Measurements from ENCODE around the gene SUMO1. TPM values are rescaled to one million over a fixed set of nuclear protein-coding genes. Genes with fewer than 3 reads are reported as not detected.

SUMO1 gene
- total and polyA plus RNA-seq, 9 of the 15 experiments (the other 6 are each of a cell fraction or from before 2014, with no cell fraction given), result 63.7 to 292 (median 92.0) TPM

DNA sequence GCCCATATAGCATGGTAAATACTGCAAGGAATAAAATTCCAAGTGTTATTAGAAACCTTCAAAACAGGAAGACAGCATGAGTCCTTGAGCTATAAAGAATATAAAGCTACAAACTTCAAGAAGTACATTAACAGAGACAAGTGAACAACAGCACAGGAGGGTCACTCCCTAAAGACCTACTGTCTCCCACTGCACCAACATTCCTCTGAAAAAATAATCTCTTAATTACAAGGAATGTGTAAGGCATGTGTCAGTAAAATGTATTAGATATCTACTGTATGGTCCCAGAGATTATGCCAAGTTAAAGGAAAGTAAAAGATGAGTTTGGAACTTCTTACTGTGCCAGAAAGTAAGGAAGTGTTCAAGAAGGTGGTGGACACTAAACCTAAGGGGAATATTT, 29.9 kb downstream of the SUMO1 start:
- Histone ChIP-seq H3K27me3 (ENCODE audit: control insufficient read depth in 2 of 2, insufficient read depth in 2 of 2, low read length in 2 of 2) (no peaks in the 10 kb centered on the region), H3K79me2 (ENCODE audit: control insufficient read depth, insufficient read depth, low read length) (no peaks in the 10 kb centered on the region), H3K9me3 (replicated peaks; ENCODE audit: control insufficient read depth, insufficient read depth, low read depth, low read length) (no peaks in the 10 kb centered on the region), H3K4me2 (ENCODE audit: insufficient read depth, low read length) (no peak overlapping the region), H3K4me1 (replicated peaks in 1 of 2; ENCODE audit: control insufficient read depth in 2 of 2, insufficient read depth in 2 of 2, low read length in 2 of 2) (no peaks in the 10 kb centered on the region), H3K9me1 (ENCODE audit: control insufficient read depth, insufficient read depth, low read length) (no peaks in the 10 kb centered on the region), H3K4me3 (no peak overlapping the region), H3K27ac (ENCODE audit: extremely low read depth, low read depth, low read length) (no peak overlapping the region), H2AFZ (ENCODE audit: low read depth, low read length) (no peak overlapping the region), H3K9ac (ENCODE audit: insufficient read depth in 1 of 2, low read depth in 2 of 2, low read length in 2 of 2) (no peak overlapping the region), H4K20me1 (replicated peaks; ENCODE audit: control insufficient read depth, insufficient read depth, low read length) (no peaks in the 10 kb centered on the region), H3K36me3 (ENCODE audit: control insufficient read depth, insufficient read depth, low read length) (peaks cover 21% of the 10 kb centered on the region; the same call in 2 of the 3 replicates)
- no TSS peak for BruUV-seq (replicated peaks)
- POLR2A ChIA-PET, result interaction anchor here (0.7 to 1.0 kb wide), 3 partner anchors 14 to 233 kb away, joined by 3 to 4 read pairs (median 3); no protein-coding TSS in a partner anchor
- CTCF ChIA-PET (ENCODE audit: low intra/inter-chr PET ratio), result no interaction called here
- intact Hi-C loops (cut with micrococcal nuclease), result no loop called here
- FAIRE-seq (no peak), ATAC-seq (no peak), DNase-seq (ENCODE audit: extremely low read depth in 1 of 4, low spot score in 3 of 4) (no peak)
- in situ Hi-C loops (cut with MboI), result no loop called here
- no peak for TF ChIP-seq ZSCAN29 (IDR thresholded peaks at IDR 0.05)
- TF ChIP-seq ZNF263 (CRISPR knock-in tag; IDR thresholded peaks at IDR 0.05; ENCODE audit: borderline replicate concordance), result no peak
- TF ChIP-seq, protein P1, sequence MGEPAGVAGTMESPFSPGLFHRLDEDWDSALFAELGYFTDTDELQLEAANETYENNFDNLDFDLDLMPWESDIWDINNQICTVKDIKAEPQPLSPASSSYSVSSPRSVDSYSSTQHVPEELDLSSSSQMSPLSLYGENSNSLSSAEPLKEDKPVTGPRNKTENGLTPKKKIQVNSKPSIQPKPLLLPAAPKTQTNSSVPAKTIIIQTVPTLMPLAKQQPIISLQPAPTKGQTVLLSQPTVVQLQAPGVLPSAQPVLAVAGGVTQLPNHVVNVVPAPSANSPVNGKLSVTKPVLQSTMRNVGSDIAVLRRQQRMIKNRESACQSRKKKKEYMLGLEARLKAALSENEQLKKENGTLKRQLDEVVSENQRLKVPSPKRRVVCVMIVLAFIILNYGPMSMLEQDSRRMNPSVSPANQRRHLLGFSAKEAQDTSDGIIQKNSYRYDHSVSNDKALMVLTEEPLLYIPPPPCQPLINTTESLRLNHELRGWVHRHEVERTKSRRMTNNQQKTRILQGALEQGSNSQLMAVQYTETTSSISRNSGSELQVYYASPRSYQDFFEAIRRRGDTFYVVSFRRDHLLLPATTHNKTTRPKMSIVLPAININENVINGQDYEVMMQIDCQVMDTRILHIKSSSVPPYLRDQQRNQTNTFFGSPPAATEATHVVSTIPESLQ (CRISPR knock-in tag; IDR thresholded peaks at IDR 0.05), result no peak
- no peak for TF ChIP-seq ZNF23 (CRISPR knock-in tag; IDR thresholded peaks at IDR 0.05)
- TF ChIP-seq, protein P2, sequence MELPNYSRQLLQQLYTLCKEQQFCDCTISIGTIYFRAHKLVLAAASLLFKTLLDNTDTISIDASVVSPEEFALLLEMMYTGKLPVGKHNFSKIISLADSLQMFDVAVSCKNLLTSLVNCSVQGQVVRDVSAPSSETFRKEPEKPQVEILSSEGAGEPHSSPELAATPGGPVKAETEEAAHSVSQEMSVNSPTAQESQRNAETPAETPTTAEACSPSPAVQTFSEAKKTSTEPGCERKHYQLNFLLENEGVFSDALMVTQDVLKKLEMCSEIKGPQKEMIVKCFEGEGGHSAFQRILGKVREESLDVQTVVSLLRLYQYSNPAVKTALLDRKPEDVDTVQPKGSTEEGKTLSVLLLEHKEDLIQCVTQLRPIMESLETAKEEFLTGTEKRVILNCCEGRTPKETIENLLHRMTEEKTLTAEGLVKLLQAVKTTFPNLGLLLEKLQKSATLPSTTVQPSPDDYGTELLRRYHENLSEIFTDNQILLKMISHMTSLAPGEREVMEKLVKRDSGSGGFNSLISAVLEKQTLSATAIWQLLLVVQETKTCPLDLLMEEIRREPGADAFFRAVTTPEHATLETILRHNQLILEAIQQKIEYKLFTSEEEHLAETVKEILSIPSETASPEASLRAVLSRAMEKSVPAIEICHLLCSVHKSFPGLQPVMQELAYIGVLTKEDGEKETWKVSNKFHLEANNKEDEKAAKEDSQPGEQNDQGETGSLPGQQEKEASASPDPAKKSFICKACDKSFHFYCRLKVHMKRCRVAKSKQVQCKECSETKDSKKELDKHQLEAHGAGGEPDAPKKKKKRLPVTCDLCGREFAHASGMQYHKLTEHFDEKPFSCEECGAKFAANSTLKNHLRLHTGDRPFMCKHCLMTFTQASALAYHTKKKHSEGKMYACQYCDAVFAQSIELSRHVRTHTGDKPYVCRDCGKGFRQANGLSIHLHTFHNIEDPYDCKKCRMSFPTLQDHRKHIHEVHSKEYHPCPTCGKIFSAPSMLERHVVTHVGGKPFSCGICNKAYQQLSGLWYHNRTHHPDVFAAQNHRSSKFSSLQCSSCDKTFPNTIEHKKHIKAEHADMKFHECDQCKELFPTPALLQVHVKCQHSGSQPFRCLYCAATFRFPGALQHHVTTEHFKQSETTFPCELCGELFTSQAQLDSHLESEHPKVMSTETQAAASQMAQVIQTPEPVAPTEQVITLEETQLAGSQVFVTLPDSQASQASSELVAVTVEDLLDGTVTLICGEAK (IDR thresholded peaks at IDR 0.05), result no peak
- TF ChIP-seq, protein P2 (CRISPR knock-in tag; IDR thresholded peaks at IDR 0.05), result no peak
- no peak for TF ChIP-seq HDAC2 (IDR thresholded peaks at IDR 0.05)
- TF ChIP-seq ZNF778 (CRISPR knock-in tag; IDR thresholded peaks at IDR 0.05), result no peak
- TF ChIP-seq DDX20 (tag; IDR thresholded peaks at IDR 0.05; ENCODE audit: low read depth), result no peak
- no peak for TF ChIP-seq NBN (IDR thresholded peaks at IDR 0.05; ENCODE audit: low read depth)
- TF ChIP-seq GTF2E2 (tag; IDR thresholded peaks at IDR 0.05), result no peak

Measured in K562 (cell line).